ENCODE data around the gene TTLL5.

TTLL5 gene

DNA sequence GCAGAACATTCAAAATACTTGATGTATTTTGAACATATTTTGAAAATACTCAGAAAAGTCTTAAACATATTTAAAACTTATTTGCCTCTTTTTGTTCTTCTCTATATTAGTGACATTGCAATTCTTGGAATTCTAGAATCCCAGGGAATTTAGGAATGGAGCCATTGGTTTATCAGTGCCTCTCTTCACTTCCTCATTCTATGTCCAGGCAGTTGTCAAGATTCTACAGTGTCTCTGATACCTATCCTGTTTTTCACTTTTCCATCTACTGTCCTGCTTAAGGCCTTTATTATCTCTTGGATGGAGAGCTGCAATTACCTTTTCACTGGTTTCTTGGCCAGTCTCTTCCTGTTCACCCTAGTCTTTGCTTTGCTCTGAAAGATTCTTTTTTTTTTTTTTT lies 144.6 kb downstream of the TTLL5 start:
- no peak for DNase-seq

DNA sequence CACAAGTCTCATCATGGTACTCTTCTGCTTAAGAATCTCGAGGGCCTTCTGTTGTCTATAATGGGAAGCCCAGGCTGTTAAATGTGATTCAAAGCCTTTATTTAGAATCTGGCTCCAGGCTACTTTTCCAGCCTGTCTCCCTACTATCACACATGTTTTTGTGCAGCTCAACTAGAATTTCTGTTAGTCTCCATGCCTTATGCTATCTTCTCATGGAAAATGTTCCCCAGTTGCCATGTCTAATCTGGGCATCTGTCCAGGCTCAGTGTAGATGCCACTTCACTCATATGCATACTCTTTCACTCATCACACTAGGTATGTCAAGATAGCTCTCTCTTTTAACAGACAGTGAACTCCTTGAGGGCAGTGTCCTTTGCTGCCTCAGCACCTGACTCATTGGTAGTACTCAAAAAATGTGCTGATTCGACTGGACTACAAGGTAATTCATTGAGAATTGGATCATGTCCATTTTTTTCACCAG lies 145.3 kb downstream of the TTLL5 start:
- DNase-seq: peak; percentile 13

DNA sequence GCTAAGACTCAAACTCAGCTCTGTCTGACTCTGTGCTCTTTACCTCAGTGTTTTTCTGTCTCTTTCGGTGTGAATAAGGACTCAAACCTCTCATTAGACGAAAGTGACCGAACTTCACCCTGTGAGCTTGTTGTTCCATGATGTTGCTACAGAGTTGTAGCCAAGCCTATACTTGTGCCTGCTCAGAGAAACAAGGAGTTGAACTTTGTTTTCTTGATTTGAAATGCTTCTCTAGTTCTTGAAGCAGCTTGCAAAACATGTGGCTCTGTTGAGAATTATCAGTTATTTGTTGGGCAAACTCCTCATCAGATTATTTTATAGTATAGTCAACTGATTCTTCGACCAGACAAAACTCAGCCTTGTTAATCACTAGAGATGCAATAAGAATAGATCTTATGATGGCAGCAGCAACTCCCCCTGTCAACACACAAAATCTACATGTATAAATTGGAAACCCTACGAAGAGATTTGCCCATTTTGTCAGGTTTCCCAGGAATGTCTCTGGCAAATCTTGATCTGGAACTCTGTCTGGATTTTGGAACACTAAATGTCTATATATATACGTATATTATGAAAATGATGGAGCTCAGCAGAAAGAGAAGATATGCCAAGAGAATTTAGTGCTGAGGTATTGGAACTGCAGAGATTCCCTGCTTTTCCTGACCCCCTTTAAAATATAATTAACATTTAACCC lies 146.8 kb downstream of the TTLL5 start:
- no peak for DNase-seq

DNA sequence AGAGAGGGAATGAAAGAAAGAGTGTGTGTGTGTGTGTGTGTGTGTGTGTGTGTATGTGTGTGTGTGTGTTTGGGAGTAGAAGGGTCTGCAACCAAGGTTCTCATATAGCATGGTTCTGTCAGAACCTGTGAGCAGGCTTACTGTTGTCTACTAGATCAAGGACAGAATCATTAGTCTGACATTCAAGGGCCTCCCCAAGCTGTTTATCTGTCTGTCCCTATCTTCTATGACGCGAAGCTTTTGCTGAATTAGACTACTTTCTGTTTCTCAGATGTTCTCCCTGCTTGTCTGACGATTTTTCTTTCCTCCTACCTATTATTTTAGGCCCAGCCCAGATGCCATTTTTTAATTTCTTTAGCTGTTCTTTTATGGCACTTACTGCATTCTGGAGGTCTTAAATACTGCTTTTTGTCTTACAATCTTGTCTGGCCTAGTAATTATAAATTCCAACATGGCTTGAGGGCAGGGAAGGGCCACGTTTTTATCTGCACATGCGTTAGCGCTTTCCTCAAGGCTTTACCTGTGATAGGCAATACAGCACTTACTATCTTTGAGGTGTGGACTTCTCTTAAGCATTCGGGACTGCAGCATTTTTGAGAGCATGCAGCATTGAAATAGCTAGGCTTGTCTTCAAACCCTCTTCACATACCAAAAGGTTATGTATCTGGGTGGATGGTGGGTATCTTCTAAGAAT lies 150.2 kb downstream of the TTLL5 start:
- DNase-seq: no peak

DNA sequence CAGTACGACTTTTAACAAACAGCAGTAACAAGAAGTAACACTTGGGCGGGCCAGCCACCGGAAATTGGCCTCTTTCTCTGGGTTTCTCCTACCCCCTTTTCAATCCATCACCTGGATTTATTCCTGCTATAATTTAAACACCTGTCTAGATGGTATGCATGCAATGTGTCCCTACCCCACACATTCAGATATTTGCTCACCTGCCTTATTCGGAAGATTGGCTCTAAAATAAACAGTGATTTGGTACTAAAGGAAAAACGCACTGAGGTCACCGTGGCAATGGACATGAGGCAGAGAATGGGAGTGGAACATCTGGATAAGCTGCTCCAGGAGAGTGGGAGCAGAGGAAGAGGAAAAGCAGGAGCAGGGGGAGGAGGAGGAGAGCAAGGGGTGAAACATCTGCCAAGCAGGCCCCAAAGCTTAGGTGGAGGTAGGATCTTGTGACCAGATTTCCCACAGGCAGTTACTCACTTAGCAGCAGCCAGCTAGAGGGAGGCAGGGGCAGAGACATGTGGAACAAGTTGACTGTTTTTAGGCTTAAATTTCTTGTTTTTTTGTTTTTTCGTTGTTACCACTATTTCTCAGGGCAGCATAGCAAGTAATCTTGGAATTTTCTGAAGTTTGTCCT lies 150.9 kb downstream of the TTLL5 start:
- DNase-seq: no peak

DNA sequence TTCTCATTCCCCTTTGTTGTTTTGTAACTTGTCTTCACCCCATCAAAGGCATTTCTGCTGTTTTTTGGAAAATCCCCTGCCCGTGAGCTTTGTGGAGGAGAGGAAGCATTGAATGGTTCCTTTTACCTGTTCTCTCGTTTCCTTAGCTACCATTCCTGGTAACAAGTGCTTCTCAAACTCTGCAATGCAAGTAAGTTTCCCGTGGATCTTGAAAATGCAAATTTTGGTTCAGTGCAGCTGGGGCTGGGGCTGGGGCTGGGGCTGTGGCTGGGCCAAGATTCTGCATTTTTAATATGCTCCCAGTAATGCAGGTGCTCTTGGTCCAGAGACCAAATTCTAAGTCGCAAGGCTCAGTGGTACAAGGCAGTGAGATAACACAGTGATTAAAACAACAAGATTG lies 151.6 kb downstream of the TTLL5 start:
- no peak for DNase-seq

DNA sequence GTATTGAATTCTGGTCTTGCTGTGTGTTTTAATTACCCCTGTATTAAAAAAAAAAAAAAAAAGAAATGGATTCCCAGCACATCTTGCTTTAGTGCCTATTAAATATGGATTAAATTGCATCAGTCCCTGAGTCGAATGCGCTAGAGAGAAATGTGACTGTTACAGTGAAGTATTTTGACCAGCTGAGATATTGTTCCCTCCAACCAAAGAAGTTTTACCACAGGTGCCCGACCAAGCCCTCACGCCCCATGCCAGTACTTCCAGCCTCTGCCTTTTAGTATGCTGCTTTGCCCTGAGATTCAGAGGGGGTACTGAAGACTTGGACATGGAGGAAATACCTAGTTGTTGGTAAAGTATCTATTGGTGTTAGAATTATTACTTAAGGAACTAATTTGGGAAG lies 159.7 kb downstream of the TTLL5 start:
- DNase-seq: no peak

DNA sequence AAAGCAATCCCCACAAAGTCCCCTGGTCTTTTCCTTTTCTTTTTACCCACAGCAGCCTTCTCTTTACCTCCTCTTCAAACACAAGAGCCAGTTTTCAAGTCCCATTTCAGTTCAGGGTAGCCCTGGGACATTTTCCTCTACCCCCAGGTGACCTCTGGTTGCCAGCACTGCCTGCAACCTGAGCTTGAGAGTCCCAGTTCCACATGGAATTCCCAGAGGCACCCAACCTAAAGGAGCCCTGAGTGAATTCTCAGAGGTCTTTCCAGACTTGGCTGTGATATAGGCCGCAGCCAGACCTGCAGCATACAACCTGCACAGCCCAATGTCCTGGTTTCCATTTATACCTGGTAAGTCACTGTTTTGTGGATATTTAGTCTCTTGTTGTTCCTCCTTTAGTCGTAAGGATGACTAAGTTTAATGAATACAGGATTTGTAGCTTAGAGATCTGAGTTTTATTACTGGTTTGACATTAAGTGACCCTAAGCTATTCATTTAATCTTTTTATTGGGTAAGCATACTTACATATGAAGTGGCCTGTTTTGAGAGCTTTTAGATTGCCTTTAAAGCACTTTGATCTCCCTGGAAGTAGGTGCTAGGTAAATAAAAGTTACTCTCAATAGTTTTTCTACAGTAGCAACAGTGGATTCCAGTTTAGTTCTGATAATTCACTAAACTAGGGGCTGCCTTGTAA lies 160.9 kb downstream of the TTLL5 start:
- DNase-seq: peak; percentile 60

DNA sequence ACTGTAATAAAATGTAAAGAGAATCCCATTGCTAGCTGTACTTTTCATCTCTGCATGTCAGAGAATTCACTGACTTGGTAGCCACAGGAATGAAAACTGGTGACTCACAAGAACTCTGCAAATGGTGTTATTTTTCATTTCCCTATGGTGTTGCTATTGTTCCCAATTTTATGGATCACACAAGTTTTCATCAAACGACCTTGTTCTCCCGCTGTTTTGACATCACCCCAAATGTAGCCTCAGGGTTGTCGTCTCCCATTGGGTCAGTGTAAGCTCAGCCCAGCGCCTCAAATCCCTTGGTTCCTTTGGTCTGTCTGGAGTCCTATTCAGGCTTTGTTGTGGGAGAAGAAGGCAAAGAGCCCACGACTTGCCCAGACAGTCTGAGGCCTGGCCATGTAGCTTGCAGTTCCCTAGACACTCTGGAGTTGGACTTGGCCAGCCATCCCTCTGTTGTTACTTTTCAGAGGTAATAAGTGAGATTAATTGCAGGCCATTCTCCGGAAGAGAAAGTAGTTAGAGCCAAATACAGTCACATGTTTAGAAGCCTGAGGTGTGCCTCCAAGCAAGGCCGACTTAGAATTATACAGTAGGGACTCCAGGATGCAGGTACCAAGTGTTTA lies 161.6 kb downstream of the TTLL5 start:
- DNase-seq: peak; percentile 60

DNA sequence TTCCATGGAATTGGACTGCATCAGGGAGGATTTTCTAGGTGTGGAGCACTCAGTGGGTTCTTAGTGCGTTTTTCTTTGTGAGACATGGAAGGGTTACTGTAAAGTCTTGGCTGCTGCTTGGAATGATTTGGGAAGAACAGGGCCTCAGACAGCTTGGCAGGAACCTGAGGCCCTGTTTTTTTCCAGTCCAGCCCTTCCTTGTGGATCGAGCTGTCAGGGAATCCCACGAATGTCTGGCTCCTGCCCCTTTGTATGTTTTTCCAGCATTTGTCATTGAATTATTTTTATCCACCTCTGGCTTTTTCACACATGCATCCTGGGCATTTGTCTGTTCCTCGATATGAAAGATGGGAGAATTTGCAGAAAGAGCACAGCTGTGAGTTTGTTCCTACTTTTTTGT lies 162.3 kb downstream of the TTLL5 start:
- no peak for DNase-seq

DNA sequence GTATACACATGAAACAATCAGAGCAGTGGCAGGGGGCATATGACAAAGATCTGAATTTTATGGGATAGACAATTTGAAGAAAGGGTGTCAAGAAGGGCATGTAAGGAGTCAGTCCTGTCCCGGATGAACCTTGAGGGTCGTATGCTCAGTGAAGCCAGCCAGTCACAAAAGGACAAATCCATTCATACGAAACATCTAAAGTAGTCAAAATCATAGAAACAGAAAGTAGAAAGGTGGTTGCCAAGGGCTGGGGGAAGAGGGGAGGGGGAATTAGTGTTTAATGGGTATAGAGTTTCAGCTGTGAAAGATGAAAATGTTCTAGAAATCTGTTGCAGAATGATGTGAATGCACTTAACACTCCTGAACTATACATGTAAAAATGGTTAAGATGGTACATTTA lies 163.3 kb downstream of the TTLL5 start:
- no peak for DNase-seq

DNA sequence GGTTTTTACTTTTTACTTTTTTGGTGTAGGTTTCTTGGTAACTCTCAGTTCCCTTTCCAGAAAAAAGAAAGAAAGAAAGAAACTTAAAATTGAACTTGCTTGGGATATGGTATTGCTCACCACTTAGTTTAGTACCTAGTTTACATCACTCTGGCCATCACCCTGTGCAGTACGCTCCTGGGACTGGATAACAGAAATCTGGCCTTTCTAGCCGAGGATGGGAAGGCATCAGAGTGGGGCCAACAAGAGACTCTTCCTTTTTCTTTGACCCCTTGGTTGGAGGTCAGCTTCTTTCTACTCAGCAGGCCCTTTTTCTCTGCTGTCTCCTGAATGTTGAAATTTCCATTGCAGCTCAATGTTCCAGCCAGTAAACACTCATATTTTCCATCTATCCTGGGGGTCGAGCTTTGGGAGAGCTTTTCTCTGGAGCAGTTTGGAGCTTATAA lies 164.1 kb downstream of the TTLL5 start:
- no peak for DNase-seq

DNA sequence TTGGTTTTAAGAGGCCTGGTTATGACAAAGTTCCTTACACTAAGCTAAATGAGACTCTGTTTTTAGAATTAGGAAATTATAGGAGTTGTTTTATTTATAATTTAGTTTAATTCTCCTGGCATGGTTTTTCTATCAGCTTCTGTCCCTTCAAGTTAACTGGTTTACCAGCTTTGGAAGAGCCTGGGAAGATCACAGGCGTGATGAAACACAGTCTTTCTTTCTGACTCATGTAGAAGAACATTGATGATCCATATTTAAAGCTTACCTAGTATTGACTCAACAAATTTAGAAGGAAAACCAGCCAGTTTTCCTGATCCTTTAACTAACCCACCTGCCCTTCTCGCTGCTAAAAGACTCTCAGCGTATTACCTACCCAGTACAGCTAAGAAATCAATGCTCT lies 165.6 kb downstream of the TTLL5 start:
- no peak for DNase-seq

DNA sequence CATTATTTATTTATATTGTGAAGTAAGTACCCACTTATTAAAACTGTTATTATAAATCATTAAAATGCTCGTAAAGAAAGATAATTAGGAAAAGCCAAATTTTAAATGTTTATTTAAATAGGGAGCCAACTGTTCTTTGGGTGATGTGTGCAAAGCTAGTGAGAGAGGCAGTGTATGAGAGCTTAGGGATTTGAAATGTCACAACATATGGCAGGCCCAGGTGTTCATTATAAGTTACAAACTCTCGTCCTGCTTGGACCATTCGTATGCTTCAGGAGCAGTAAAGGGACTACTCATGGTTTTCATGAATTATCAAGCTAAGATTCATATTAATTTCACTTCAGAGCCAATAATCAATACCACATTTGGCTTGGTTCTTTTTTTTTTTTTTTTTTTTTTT lies 166.3 kb downstream of the TTLL5 start:
- no peak for DNase-seq

DNA sequence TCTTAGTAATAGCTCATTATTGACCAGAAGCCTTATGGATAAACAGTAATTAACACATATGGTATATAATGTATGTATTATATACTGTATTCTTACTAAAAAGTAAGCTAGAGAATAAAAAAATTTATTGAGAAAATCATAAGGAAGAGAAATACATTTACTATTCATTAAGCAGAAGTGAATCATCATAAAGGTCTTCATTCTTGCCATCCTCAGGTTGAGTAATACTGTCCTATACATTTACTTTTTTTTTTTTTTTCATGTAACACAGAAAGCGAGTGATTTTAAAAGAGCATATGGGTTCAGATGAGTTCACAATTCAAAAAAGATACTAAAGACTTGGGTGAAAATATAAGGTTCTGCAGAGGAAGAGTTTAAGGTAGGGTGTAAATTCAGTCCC lies 168.3 kb downstream of the TTLL5 start:
- no peak for DNase-seq

DNA sequence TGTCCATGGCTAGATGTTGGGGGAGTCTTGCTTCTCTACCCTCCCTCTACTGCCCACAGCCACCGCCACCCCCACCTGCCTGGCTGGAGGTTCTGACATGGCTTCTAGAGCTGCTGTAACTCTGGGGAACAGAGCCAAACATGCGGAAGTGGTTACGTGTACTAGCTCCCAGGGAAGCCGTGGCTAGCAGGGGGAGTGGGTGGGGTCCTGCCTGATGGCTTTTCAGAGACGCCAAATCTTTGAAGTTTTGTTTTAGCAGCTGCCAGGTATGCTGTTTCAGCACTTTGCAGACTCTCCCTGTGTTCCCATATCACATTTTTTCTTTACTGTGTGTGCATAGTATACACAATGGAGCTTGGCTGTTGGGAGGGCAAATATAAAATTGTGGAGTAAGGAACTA lies 170.4 kb downstream of the TTLL5 start:
- peak; percentile 25 for DNase-seq

DNA sequence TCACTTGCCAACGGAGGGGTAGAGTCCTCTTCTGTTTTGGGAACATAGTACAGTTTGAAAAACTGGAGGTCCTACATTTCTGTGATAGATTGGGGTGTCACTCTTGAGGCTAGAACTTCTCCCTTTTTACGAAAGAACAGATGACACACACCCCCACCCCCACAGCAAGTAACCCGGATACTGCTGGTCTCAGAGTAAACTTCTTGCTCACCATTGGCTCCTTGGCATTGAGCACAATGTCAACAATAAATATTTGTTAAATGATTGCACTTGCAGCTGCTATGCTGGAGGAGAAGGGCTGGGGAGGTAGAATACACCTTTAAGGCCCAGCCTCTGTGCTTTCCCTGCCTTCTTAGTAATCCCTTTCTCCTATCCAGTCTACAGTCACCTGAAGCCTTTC lies 170.9 kb downstream of the TTLL5 start:
- DNase-seq: no peak

DNA sequence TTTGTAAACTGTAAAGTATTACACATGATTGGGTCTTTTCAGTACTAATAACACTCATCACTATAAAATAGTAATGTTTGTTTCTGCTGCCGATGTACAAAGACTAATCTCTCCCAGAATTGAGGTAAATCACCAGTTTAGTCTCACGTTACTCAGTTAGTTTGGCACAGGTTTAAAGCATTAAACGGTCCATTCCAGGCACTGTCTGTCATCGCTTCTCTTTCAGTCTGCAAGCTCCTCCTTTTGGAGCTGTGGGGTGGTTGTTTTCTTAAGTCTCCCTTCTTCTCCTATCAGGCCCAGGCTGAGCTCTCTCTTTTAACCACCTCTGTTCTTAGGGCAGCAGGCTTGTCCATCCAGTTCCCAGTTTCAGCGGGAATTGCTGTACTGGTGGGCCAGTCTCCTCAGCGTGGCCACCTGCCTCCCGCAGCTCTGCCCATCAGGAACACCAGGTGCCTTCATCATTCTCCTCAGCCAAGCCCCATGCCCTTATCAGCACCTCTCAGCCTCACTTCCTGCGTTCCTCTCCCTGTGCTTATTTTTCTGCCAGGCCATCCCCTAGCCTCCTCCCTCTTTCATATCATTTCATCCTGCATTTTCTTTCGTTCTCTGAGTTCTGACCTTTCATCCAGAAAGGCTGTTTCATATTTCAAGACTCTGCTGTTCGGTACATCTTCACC lies 171.7 kb downstream of the TTLL5 start:
- no peak for DNase-seq

DNA sequence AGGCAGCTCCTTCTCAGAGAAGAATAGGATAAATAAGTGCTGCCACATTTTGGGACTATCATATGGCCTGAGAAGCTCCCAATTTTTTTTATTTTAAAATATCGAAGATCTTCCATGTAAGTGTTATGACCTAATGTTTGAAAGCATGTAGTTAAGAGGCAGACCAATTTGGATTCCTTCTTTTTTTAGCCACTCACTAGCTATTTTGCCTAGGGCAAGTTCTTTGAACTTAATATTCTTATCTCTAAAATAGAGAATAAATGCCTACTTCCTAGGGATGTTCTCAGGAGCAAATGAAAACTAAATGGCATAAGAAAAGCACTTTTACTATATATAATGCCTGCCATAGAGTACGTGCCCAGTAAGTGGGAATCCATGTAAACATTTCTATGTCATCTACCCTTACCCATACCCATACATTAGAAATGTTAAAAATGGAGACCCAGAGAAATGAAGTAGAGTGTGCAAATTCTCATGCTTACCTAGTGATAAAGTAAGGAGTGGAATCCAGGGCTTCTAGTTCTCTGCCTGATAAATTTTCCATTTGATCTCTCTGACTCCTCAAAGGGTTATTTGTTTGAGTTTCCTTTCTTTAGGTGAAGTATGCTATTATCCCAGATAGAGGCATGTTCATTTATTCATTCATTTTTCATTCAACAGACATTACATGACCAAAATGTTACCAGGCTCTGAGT lies 172.4 kb downstream of the TTLL5 start:
- no peak for DNase-seq

DNA sequence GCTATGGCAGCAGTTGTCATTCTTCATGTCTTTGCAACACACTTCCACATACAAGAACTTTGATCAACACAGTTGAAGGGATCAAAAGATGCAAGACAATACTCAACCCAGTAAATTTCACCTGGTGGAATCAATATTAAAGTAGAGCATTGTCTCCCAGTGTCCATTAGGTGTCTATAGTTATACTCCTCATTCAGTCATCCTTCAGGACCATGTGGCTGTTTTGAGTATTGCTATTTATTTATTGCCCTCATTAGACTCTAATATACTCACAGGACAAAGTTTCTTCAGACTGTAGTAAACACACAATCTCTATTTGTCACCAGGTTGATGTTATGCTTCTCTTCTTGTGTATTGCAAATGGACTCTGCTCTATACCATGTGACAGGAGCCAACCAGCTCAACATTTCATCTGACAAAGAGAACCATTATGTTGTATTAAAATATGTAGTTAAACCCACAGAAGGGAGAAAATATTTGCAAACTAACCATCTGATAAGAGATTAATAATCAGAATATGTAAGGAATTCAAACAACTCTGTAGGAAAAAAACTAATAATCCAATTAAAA lies 174.2 kb downstream of the TTLL5 start:
- DNase-seq: no peak

DNA sequence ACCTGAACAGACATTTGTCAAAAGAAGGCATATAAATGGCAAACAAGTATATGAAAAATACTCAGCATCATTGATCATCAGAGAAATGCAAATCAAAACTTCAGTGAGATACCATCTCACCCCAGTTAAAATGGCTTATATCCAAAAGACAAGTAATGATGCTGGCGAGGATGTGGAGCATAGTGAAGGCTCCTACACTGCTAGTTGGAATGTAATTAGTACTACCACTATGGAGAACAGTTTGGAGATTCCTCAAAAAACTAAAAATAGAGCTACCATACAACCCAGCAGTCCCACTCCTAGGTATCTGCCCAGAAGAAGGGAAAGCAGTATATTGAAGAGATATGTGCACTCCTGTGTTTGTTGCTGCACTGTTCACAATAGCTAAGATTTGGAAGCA lies 174.7 kb downstream of the TTLL5 start:
- DNase-seq: no peak
